ENCODE measurements around the gene FZD8.

Gene FZD8

GRCh38 chr10:35607475-35608327 lies 34.4 kb downstream of the FZD8 start:
- FAIRE-seq (no peak), DNase-seq (ENCODE audit: low spot score) (no peak)

DNA sequence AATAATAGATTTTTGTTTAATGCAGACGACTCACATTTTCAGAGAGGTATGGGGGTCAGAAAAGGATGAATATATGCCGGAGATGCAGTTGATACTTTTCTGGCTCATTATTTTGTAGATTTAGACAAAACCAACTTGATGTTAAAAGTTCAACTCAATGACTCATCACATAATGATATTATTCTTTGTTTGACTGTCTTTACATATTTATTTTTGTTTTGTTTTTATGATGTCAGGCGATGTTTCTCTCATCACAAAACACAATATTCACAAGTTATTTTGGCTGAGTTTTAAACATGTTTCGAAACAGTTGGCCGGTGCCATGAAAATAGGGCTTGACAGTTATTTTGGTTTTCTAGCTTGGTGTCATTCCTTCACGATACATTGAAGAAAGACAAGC lies 35.7 kb downstream of the FZD8 start:
- FAIRE-seq = no peak

DNA sequence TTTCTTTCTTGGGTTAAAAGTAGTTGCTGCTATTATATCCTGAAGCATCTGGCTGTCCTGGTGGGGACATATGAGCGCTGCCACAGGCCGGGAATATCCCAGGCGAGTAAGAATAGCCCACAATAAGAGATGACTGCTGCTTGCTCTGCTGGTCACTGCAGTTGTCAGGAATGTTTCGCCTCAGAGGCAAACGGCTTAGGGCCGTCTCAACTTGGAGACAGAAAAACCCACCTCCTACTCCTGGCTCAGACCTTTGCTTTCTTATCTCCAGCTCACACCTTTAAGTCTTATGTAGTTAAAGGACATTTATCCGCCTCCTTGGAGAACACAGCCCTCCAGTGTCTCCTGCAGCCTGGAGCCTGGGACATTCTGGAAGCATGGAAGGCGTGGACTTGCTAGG lies 36.9 kb downstream of the FZD8 start, which contains the start of gene GJD4:
Gene GJD4 (plus strand): TSS at position 151 of the 400 bp plus-strand sequence. CDS start 227 bp downstream, at position 378.
- no peak for DNase-seq (ENCODE audit: low spot score)
- no peak for FAIRE-seq

More for the DNA sequence above, 35.7 kb downstream of the FZD8 start:
- DNase-seq (ENCODE audit: low spot score) = no peak

- DNase-seq (ENCODE audit: low spot score) (no peak), FAIRE-seq (no peak)
Observed at GRCh38 chr10:35600193-35600592, 41.9 kb downstream of the FZD8 start.

DNA sequence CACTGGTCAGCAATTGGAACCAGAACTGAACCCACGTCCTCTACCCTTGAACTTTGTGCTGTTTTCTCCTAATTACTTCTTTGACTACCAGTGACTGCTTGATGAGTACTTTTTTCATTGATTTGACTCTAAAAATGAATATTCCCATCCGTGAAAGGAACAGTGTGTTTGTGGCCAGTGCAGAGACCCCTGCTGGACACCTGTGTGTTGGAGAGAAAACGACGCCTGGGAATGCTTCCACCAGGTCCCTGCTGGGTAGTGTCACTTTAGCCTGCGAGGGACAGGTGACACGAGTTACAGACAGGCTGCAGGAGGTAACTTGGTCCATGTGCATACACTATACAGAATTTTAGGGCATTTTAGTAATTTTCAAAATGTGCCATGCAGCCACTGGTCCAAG lies 43.7 kb downstream of the FZD8 start:
- FAIRE-seq (no peak), DNase-seq (ENCODE audit: low spot score) (no peak)

DNA sequence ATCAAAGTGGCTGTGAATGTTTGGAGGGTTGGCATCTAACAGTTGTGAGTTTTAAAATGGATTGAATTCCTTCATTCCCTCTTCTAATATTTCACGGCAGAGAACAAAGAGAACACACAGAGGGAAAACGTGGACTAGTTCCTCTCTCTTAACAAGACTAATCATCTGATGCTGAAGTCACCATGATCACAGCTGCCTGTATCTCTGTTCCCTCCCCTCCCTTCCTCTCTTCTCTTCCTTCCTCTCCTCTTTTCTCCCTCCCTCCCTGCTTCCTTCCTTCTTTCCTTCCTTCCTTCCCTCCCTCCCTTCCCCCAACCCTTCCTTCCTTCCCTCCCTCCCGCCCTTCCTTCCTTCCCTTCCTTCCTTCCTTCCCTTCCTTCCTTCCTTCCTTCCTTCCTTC lies 47.0 kb downstream of the FZD8 start:
- FAIRE-seq = peak; percentile 30

DNA sequence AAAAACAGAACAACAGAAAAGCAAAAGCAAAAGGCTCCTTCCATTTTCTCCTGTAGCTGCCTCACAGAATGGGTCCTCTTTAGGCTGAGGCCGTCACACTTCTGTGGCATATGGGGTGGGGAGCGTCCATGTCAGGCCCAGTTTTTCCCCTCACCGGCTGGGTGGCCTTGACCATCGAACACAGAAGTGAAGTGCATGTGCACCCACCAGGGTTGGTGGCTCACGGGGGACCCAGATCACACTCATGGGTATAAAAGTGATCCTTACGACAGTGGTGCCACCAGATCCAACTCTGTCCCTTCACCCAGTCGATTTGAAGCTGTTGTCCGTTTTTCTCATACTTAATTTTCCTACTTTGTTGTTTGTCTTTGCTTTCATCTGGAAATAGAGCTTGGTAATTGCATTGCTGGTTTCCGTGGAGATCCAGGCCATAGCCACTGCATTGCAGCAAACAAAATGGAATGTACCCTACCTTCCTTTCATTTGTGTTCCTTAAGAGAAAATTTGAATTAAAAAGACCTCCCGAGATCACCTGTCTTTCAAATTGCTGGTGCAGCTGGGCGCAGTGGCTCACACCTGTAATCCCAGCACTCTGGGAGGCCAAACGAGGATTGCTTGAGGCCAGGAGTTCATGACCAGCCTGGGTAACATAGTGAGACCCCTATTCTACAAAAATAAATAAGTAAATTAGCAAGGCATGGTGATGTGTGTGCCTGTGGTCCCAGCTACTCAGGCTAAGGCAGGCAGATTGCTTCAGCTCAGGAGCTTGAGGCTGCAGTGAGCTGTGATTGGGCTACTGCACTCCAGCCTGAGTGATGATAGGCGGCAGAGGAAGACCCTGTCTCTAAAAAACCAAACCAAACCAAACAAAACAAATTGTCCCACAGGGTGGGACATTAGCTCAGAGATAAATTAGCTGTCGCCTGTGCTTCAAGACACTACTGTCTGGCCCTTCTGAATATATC lies 47.7 kb downstream of the FZD8 start:
- DNase-seq (ENCODE audit: low spot score) = no peak
- peak; percentile 17 for FAIRE-seq

More for the DNA sequence above, 47.0 kb downstream of the FZD8 start:
- no peak for DNase-seq (ENCODE audit: low spot score)

- FAIRE-seq (no peak), DNase-seq (ENCODE audit: low spot score) (no peak)
Observed at GRCh38 chr10:35592441-35592840, 49.7 kb downstream of the FZD8 start.

- no peak for DNase-seq (ENCODE audit: low spot score)
- no peak for FAIRE-seq
Observed at GRCh38 chr10:35588836-35589235, 53.3 kb downstream of the FZD8 start.
